Trophoblast cell (in vitro differentiated cells and primary cell): ENCODE results near the gene SH3BP4.

ENCODE experiments used
- DNase-seq, 2 donors: peaks; one replicate each; pipeline ENCODE4 v3.0.0-alpha.2; 2016
- H2AFZ ChIP-seq: 2 replicates; pipeline ENCODE4 v1.6.1; 2013; ENCODE audit warnings: low read length, moderate library complexity, mild to moderate bottlenecking; ENCODE audit not compliant: insufficient read depth, poor library complexity
- H2AK5ac ChIP-seq: 2 replicates; pipeline ENCODE4 v1.6.1; 2013; ENCODE audit warnings: mild to moderate bottlenecking, low read length
- H2BK120ac ChIP-seq: 2 replicates; pipeline ENCODE4 v1.6.1; 2013; ENCODE audit warnings: low read length, mild to moderate bottlenecking, moderate library complexity; ENCODE audit not compliant: insufficient read depth, poor library complexity
- H2BK12ac ChIP-seq: 2 replicates; pipeline ENCODE4 v1.6.1; 2013; ENCODE audit warnings: mild to moderate bottlenecking, low read length, moderate library complexity
- H2BK5ac ChIP-seq: 2 replicates; pipeline ENCODE4 v1.6.1; 2013; ENCODE audit warnings: low read length, low read depth, moderate library complexity, mild to moderate bottlenecking; ENCODE audit not compliant: poor library complexity
- H3K14ac ChIP-seq: 2 replicates; pipeline ENCODE4 v1.6.1; 2013; ENCODE audit warnings: mild to moderate bottlenecking, low read length
- H3K18ac ChIP-seq: 2 replicates; pipeline ENCODE4 v1.6.1; 2013; ENCODE audit warnings: mild to moderate bottlenecking, low read length
- H3K23ac ChIP-seq: 2 replicates; pipeline ENCODE4 v1.6.1; 2013; ENCODE audit warnings: low read length
- H3K27ac ChIP-seq: 2 replicates; pipeline ENCODE4 v1.5.1; 2013; ENCODE audit warnings: low read depth, mild to moderate bottlenecking, inconsistent platforms, low read length, moderate library complexity
- H3K27me3 ChIP-seq: 2 replicates; pipeline ENCODE4 v1.6.1; 2013; ENCODE audit warnings: inconsistent platforms, mild to moderate bottlenecking, low read length, moderate library complexity; ENCODE audit not compliant: insufficient read depth
- H3K36me3 ChIP-seq, 2 experiments: 1 replicate in 1 of 2; 2 replicates in 1 of 2; pipeline ENCODE4 v1.6.1; 2013; ENCODE audit warnings: low read length in 2 of 2, mild to moderate bottlenecking in 2 of 2, moderate library complexity in 1 of 2; ENCODE audit not compliant: insufficient read depth in 2 of 2, control insufficient read depth in 1 of 2
- H3K4ac ChIP-seq: 2 replicates; pipeline ENCODE4 v1.6.1; 2013; ENCODE audit warnings: low read depth, mild to moderate bottlenecking, low read length, moderate library complexity
- H3K4me1 ChIP-seq, 2 experiments: 1 replicate in 1 of 2; 2 replicates in 1 of 2; pipeline ENCODE4 v1.6.1; 2013; ENCODE audit warnings: low read length in 2 of 2, mild to moderate bottlenecking in 2 of 2, moderate library complexity in 1 of 2; ENCODE audit not compliant: insufficient read depth in 2 of 2, control insufficient read depth in 1 of 2
- H3K4me2 ChIP-seq: 2 replicates; pipeline ENCODE4 v1.6.1; 2013; ENCODE audit warnings: inconsistent platforms, mild to moderate bottlenecking, low read length, moderate library complexity
- H3K4me3 ChIP-seq: 2 replicates; pipeline ENCODE4 v1.5.1; 2013; ENCODE audit warnings: mild to moderate bottlenecking, low read depth, low read length, inconsistent platforms
- H3K79me1 ChIP-seq: one replicate; pipeline ENCODE4 v1.6.1; 2013; ENCODE audit warnings: low read length
- H3K79me2 ChIP-seq: 2 replicates; pipeline ENCODE4 v1.6.1; 2013; ENCODE audit warnings: low read length, mild to moderate bottlenecking; ENCODE audit not compliant: control insufficient read depth, insufficient read depth, poor library complexity
- H3K9ac ChIP-seq: 2 replicates; pipeline ENCODE4 v1.6.1; 2013; ENCODE audit warnings: mild to moderate bottlenecking, low read length
- H3K9me3 ChIP-seq: 2 replicates; pipeline ENCODE4 v1.6.1; 2013; ENCODE audit warnings: low read depth, mild to moderate bottlenecking, control low read depth, inconsistent platforms, low read length; ENCODE audit not compliant: insufficient read depth
- H4K12ac ChIP-seq: 2 replicates; pipeline ENCODE4 v1.6.1; 2013; ENCODE audit warnings: low read depth, mild to moderate bottlenecking, low read length, moderate library complexity
- H4K8ac ChIP-seq: 2 replicates; pipeline ENCODE4 v1.6.1; 2013; ENCODE audit warnings: low read depth, mild to moderate bottlenecking, low read length, moderate library complexity
- H4K91ac ChIP-seq: one replicate; pipeline ENCODE4 v1.6.1; 2013; ENCODE audit warnings: low read depth, mild to moderate bottlenecking, low read length, moderate library complexity
- WGBS: extraction: QIAGEN DNeasy Blood & Tissue Kit; methylation state at CpG from one replicate; pipeline ENCODE4 v1.1.7; 2013; ENCODE audit warnings: missing lambda C conversion rate; ENCODE audit not compliant: insufficient read length, insufficient coverage; ENCODE audit errors: extremely low coverage; 5-methylcytosine and 5-hydroxymethylcytosine counted together

SH3BP4 gene

GRCh38 chr2:235098736-235099494, 147.1 kb downstream of the SH3BP4 start:
- Histone ChIP-seq H2BK120ac (no peak overlapping the region), H3K4me1 (no peaks in the 10 kb centered on the region), H3K36me3 (no peaks in the 10 kb centered on the region), H4K91ac (no peak overlapping the region), H2BK12ac (no peak overlapping the region), H4K8ac (no peak overlapping the region), H2AK5ac (no peak overlapping the region), H3K14ac (no peak overlapping the region), H3K4me3 (no peak overlapping the region), H3K18ac (no peak overlapping the region), H3K9ac (no peak overlapping the region), H3K4me2 (no peak overlapping the region), H3K27ac (no peak overlapping the region), H3K79me1 (no peaks in the 10 kb centered on the region), H4K12ac (no peak overlapping the region), H3K4ac (no peak overlapping the region), H2AFZ (no peak overlapping the region), H2BK5ac (no peak overlapping the region), H3K79me2 (no peaks in the 10 kb centered on the region), H3K27me3 (no peaks in the 10 kb centered on the region), H3K9me3 (no peaks in the 10 kb centered on the region), H3K23ac (no peak overlapping the region)
- WGBS, result no CpG with 5 or more reads among the region's 9 CpGs
- no peak for DNase-seq

- no peak overlapping the region for H3K4me3 ChIP-seq
- no peak overlapping the region for H3K4me2 ChIP-seq
- H2BK12ac ChIP-seq, result no peak overlapping the region
- H2AFZ ChIP-seq, result no peak overlapping the region
- H3K36me3 ChIP-seq, result no peaks in the 10 kb centered on the region
- no peaks in the 10 kb centered on the region for H3K79me1 ChIP-seq
- DNase-seq, result no peak
- H3K18ac ChIP-seq, result no peak overlapping the region
- H3K4ac ChIP-seq, result no peak overlapping the region
- H3K23ac ChIP-seq, result no peak overlapping the region
- no peaks in the 10 kb centered on the region for H3K9me3 ChIP-seq
- no CpG with 5 or more reads among the region's 9 CpGs for WGBS
- H4K91ac ChIP-seq, result no peak overlapping the region
- no peak overlapping the region for H2BK120ac ChIP-seq
- no peak overlapping the region for H4K8ac ChIP-seq
- H3K27me3 ChIP-seq, result no peaks in the 10 kb centered on the region
- no peak overlapping the region for H2AK5ac ChIP-seq
- no peak overlapping the region for H3K14ac ChIP-seq
- no peaks in the 10 kb centered on the region for H3K79me2 ChIP-seq
- H3K9ac ChIP-seq, result no peak overlapping the region
- H3K4me1 ChIP-seq, result no peaks in the 10 kb centered on the region
- H3K27ac ChIP-seq, result no peak overlapping the region
- H2BK5ac ChIP-seq, result no peak overlapping the region
- H4K12ac ChIP-seq, result no peak overlapping the region
Observed at GRCh38 chr2:235102896-235103295, 151.1 kb downstream of the SH3BP4 start.
